MM.1S (cell line): ENCODE results near the gene EXD2.

Experiments used
- DNase-seq: peaks from one replicate; pipeline ENCODE4 v3.0.0-alpha.2; 2015
- H2AFZ ChIP-seq: fragments of 300-600 bp; sonication (generic); 2 replicates; pipeline ENCODE4 v1.6.0; 2016; ENCODE audit warnings: antibody characterized with exemption, low read length
- H3F3A ChIP-seq: fragments of 300-600 bp; sonication (generic); 2 replicates; pipeline ENCODE4 v1.6.1; 2016; ENCODE audit warnings: mild to moderate bottlenecking, antibody characterized with exemption, low read length, moderate library complexity, mixed read lengths; ENCODE audit not compliant: insufficient read depth
- H3K27ac ChIP-seq: fragments of 300-600 bp; sonication (generic); 2 replicates; pipeline ENCODE4 v1.5.1; 2016; ENCODE audit warnings: mild to moderate bottlenecking, low read length
- H3K27me3 ChIP-seq: fragments of 300-600 bp; sonication (generic); replicated peaks from 2 replicates; pipeline ENCODE4 v1.6.0; 2016; ENCODE audit warnings: low read length; ENCODE audit not compliant: insufficient read depth
- H3K36me3 ChIP-seq: fragments of 300-600 bp; sonication (generic); replicated peaks from 2 replicates; pipeline ENCODE4 v1.6.1; 2016; ENCODE audit warnings: mild to moderate bottlenecking, low read length, mixed read lengths; ENCODE audit not compliant: insufficient read depth
- H3K4me1 ChIP-seq: fragments of 300-600 bp; sonication (generic); 2 replicates; pipeline ENCODE4 v1.6.1; 2016; ENCODE audit warnings: low read length, mixed read lengths
- H3K4me2 ChIP-seq: fragments of 300-600 bp; sonication (generic); 2 replicates; pipeline ENCODE4 v1.6.0; 2016; ENCODE audit warnings: low read depth, low read length
- H3K4me3 ChIP-seq: fragments of 300-600 bp; sonication (generic); 2 replicates; pipeline ENCODE4 v1.5.1; 2016; ENCODE audit warnings: low read length, mixed read lengths
- H3K79me2 ChIP-seq: fragments of 300-600 bp; sonication (generic); 2 replicates; pipeline ENCODE4 v1.6.1; 2016; ENCODE audit warnings: mixed run types, low read length, mixed read lengths
- H3K9ac ChIP-seq: fragments of 300-600 bp; sonication (generic); 2 replicates; pipeline ENCODE4 v1.6.1; 2016; ENCODE audit warnings: low read length, mixed read lengths
- H3K9me2 ChIP-seq: fragments of 300-600 bp; sonication (generic); replicated peaks from 2 replicates; pipeline ENCODE4 v1.6.1; 2016; ENCODE audit warnings: mild to moderate bottlenecking, low read length, mixed read lengths; ENCODE audit not compliant: insufficient read depth
- H3K9me3 ChIP-seq: fragments of 300-600 bp; sonication (generic); replicated peaks from 2 replicates; pipeline ENCODE4 v1.6.1; 2016; ENCODE audit warnings: mild to moderate bottlenecking, low read length, mixed read lengths; ENCODE audit not compliant: insufficient read depth
- H4K20me1 ChIP-seq: fragments of 300-600 bp; sonication (generic); 2 replicates; pipeline ENCODE4 v1.6.1; 2016; ENCODE audit warnings: mild to moderate bottlenecking, low read length, moderate library complexity, mixed read lengths; ENCODE audit not compliant: insufficient read depth
- EZH2 ChIP-seq: fragments of 300-600 bp; sonication (generic); optimal IDR thresholded peaks from 2 replicates; pipeline ENCODE3; 2017; ENCODE audit warnings: low read depth, mild to moderate bottlenecking, antibody characterized with exemption, low read length, mixed read lengths
- EZH2phosphoT487 ChIP-seq: fragments of 300-600 bp; sonication (generic); IDR thresholded peaks from 2 replicates; pipeline ENCODE4 v1.6.1; 2018; ENCODE audit warnings: antibody characterized with exemption, low read length
- TF ChIP-seq, protein P1 (sequence below): fragments of 300-600 bp; sonication (generic); IDR thresholded peaks from 2 replicates; pipeline ENCODE4 v1.5.1; 2016; ENCODE audit warnings: antibody characterized with exemption, low read length, mixed read lengths

The EXD2 gene

DNA sequence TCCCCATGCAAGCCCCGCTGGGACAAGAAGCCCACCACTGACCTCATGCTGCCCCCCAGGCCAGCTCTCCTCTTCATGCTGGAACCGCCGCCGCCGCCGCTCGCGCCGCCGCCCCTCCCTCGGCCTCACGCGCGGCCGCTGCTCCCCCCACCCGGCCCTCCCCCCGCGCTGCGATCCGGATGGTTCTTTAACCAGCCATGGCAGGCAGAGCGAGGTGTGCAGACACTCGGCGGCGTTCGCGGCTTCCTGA, 38.5 kb upstream of the EXD2 start, which contains the start of gene DCAF5:
TSS of gene DCAF5 (minus strand) at position 218 of the 250 bp plus-strand sequence. CDS start at position 77, 141 bp downstream.
- no peaks in the 10 kb centered on the region for H3K4me1 ChIP-seq
- H3K9ac ChIP-seq, result peak within 1 kb of the TSS; percentile 76
- H3K4me3 ChIP-seq, result peak within 1 kb of the TSS; percentile 74
- DNase-seq, result no peak
- peak within 1 kb of the TSS; percentile 75 for H2AFZ ChIP-seq
- no peaks in the 10 kb centered on the region for H4K20me1 ChIP-seq
- H3K27me3 ChIP-seq, result no peaks in the 10 kb centered on the region
- no peaks in the 10 kb centered on the region for H3K9me2 ChIP-seq
- H3K27ac ChIP-seq, result peak within 1 kb of the TSS; percentile 47; the same call in 1 of the 2 replicates
- H3K79me2 ChIP-seq, result peaks cover 44% of the 10 kb centered on the region
- H3K4me2 ChIP-seq, result peak within 1 kb of the TSS; percentile 76
- H3F3A ChIP-seq, result no peaks in the 10 kb centered on the region
- no peaks in the 10 kb centered on the region for H3K9me3 ChIP-seq
- TF ChIP-seq, protein P1, sequence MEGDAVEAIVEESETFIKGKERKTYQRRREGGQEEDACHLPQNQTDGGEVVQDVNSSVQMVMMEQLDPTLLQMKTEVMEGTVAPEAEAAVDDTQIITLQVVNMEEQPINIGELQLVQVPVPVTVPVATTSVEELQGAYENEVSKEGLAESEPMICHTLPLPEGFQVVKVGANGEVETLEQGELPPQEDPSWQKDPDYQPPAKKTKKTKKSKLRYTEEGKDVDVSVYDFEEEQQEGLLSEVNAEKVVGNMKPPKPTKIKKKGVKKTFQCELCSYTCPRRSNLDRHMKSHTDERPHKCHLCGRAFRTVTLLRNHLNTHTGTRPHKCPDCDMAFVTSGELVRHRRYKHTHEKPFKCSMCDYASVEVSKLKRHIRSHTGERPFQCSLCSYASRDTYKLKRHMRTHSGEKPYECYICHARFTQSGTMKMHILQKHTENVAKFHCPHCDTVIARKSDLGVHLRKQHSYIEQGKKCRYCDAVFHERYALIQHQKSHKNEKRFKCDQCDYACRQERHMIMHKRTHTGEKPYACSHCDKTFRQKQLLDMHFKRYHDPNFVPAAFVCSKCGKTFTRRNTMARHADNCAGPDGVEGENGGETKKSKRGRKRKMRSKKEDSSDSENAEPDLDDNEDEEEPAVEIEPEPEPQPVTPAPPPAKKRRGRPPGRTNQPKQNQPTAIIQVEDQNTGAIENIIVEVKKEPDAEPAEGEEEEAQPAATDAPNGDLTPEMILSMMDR, result no peak
- TF ChIP-seq EZH2 (no peak), EZH2phosphoT487 (no peak)
- no peaks in the 10 kb centered on the region for H3K36me3 ChIP-seq

DNA sequence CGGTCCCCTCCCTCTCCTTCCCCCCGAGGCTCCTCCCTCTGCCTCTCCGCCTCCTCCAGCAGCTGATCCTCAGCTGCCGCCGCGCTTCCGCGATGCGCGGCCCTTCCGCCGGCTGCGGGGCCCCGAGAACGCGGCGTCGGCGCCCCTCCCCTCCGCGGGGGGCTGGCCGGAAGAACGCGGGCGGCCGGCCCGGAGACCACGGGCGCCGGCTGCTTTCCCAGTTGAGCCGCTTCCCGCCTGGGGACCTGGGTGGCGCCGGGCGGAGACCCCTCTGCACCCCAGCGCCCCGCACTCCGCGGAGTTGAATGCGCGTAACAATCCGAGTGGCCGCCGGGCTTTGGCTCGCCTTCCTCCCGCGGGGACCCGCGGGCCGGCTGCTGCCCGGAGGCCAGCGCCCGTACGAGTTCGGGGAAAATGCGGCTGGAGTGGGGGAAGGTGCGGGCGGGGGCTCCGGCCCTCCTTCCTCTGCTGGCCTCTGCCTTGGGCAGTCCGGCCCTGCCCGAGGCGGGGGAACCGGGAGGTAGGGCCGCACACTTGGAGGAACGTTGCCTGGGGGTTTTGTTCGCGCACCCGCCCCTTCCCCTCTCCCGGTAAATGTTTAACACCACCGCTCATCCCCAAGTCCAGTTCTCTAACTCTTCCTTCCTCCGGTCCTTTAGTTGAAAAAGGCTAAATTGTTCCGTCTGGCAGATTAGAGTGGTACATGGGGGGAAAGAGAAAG, 38.0 kb upstream of the EXD2 start:
- Histone ChIP-seq H3K4me1 (no peaks in the 10 kb centered on the region), H3K4me2 (peak overlapping the region; percentile 76), H3F3A (no peaks in the 10 kb centered on the region), H3K27me3 (no peaks in the 10 kb centered on the region), H3K9me2 (no peaks in the 10 kb centered on the region), H3K36me3 (no peaks in the 10 kb centered on the region), H3K4me3 (peak overlapping the region; percentile 68), H3K79me2 (peaks cover 40% of the 10 kb centered on the region), H3K9me3 (no peaks in the 10 kb centered on the region), H3K9ac (peak overlapping the region; percentile 35; the same call in 1 of the 2 replicates), H4K20me1 (no peaks in the 10 kb centered on the region), H3K27ac (no peak overlapping the region), H2AFZ (peak overlapping the region; percentile 75)
- peak; percentile 84 for DNase-seq
- no peak for TF ChIP-seq EZH2
- no peak for TF ChIP-seq EZH2phosphoT487
- TF ChIP-seq, protein P1, result no peak

DNA sequence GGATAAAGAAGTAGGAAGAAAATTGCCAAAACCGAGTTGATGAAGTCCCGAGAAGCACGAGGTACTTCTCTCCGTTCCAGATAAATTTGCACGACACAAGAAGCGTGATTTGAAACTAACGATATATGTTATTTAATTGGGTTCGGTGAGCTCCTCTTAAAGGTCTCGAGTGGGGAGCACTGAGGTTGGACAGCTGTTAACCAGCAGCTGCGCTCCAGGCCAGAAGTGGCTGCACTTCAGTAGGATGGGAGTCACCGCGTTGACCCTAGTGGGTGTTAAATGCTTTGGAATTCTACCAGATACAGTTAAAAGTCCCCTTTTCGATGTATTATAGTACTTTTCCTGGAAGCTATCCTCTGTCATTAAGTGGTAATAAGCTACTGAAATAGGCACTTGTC, 37.4 kb upstream of the EXD2 start:
- Histone ChIP-seq H3K36me3 (no peaks in the 10 kb centered on the region), H3F3A (no peaks in the 10 kb centered on the region), H3K4me3 (peak overlapping the region; percentile 68), H3K9ac (peak overlapping the region; percentile 35; the same call in 1 of the 2 replicates), H4K20me1 (no peaks in the 10 kb centered on the region), H3K79me2 (peaks cover 35% of the 10 kb centered on the region), H3K27me3 (no peaks in the 10 kb centered on the region), H3K9me2 (no peaks in the 10 kb centered on the region), H3K27ac (no peak overlapping the region), H3K9me3 (no peaks in the 10 kb centered on the region), H2AFZ (peak overlapping the region; percentile 75), H3K4me2 (peak overlapping the region; percentile 76), H3K4me1 (no peaks in the 10 kb centered on the region)
- TF ChIP-seq EZH2phosphoT487, result no peak
- TF ChIP-seq, protein P1, result no peak
- no peak for TF ChIP-seq EZH2
- DNase-seq, result no peak
